Measurements from ENCODE around the gene ANKRD11.
"Not testable (repeated sequence)": the region's sequence is repeated elsewhere in the genome, so short reads cannot be mapped to it uniquely, and the experiment has no call there.

The ANKRD11 gene

DNA sequence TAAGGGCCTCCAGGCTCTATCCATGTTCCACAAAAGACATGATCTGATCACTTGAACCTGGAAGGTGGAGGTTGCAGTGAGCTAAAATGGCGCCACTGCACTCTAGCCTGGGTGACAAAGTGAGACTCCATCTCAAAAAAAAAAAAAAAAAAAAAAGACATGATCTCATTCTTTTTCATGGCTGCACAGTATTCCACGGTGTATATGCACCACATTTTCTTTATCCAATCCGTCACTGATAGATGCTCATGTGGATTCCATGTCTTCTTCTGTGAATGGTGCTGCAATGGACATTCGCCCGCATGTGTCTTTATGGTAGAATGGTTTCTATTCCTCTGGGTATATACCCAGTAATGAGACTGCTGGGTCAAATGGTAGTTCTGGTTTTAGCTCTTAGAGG lies 124.4 kb downstream of the ANKRD11 start:
- H3K4me3 ChIP-seq (replicated peaks; ENCODE audit: low read depth, low read length) = no peak overlapping the region
- TF ChIP-seq CTCF (IDR thresholded peaks at IDR 0.05; ENCODE audit: low read length, missing control alignments) = no peak
- DNase-seq (ENCODE audit: low read depth) = no peak

DNA sequence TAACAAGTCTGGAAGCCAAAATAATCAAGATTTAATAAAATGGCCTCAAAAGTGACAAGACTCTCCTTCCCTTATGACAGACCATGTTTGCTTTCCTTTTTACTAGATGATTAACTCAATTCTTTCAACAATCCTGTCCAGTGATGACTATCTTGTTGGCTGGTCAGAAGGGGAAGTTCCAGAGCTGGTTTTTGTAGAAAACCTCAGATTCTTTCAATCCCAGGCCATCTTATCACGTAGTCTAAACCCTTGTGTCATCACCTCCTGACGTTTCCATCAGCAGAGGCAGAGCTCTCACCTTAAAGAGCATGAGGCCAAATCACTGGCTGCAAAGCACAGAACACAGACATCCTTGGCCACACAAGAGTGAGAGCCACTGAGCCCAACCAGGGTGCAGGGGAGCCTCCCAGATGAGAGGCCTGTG lies 125.3 kb downstream of the ANKRD11 start:
- peak; percentile 71 for DNase-seq (ENCODE audit: low read depth)
- TF ChIP-seq CTCF (IDR thresholded peaks at IDR 0.05; ENCODE audit: low read length, missing control alignments) = no peak
- no peak overlapping the region for H3K4me3 ChIP-seq (replicated peaks; ENCODE audit: low read depth, low read length)

GRCh38 chr16:89364606-89365005 lies 125.8 kb downstream of the ANKRD11 start:
- no peak overlapping the region for H3K4me3 ChIP-seq (replicated peaks; ENCODE audit: low read depth, low read length)
- no peak for DNase-seq (ENCODE audit: low read depth)
- TF ChIP-seq CTCF (IDR thresholded peaks at IDR 0.05; ENCODE audit: low read length, missing control alignments) = no peak

DNA sequence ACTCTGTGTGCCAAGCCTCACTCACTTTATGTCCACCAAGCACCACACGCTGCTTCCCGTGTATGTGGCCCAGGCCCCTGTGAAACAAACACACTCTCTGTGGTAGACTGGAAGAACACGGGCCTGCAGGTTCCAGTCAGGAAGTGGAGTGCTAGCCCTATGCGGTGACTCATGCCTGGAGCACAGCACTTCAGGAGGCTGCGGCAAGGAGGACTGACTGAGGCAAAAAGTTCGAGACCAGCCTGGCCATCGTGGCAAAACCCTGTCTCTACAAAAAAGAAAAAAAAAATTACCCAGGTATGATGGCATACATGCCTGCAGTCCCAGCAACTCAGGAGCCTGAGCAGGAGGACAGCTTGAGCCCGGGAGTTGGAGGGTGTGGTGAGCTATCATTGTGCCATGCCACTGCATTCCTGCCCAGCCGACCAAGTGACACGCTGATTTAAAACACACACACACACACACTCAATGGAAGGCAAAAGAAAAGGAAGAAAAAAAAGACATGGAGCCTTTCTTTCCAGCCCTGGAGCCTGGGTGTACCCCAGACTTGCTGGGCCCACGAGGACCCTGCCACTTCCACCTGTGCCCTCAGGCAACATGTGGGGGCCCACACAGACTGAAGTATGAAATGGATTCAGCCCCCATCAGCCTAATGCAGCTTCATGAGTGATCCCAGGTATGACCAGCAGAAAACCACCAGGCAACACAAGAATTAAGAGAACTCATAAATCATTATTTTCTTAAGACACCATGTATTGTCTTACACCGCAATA lies 126.6 kb downstream of the ANKRD11 start:
- H3K4me3 ChIP-seq (replicated peaks; ENCODE audit: low read depth, low read length) = no peak overlapping the region
- DNase-seq (ENCODE audit: low read depth) = peak; percentile 81
- no peak for TF ChIP-seq CTCF (IDR thresholded peaks at IDR 0.05; ENCODE audit: low read length, missing control alignments)

- not testable (repeated sequence) for DNase-seq (ENCODE audit: low read depth); H3K4me3 ChIP-seq (replicated peaks; ENCODE audit: low read depth, low read length)
Observed at GRCh38 chr16:89362540-89363223, 127.7 kb downstream of the ANKRD11 start.

DNA sequence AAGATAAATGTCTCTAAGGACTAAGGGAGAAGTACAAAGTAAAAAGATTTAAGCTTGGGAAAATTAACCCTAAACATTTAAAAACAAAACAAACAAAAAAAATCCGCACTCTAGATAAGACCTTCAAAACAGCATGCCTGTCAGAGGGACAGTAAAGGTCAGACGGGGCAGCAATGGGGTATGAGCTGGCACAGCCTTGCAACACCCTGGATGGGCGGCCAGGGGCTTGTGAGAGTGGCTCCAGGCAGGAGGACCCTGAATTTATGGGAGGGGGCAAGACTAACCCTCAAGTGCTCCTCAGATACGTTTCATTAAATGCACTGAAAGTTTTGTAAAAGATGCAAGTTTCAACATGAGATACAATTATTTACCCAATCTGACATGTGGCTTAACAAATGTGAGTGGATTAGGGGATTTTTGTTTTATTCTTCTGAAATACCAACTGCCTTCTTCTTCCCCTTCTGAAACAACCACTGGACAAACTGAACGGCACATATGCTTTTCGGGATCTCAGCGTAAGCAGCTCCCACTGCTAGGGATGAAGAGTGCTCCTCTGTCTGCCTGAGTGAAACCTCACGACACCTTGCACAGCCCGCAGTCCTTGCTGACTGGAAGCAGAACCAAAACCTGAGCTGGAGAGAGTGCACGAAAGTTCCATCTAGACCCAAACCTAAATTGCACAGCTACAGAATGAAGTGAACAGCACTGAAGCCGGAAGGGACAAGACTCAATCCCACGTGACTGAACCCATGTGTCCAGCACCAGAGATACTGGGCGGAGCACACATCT lies 128.4 kb downstream of the ANKRD11 start:
- H3K4me3 ChIP-seq (replicated peaks; ENCODE audit: low read depth, low read length) = no peak overlapping the region
- no peak for DNase-seq (ENCODE audit: low read depth)

More for the DNA sequence above, 128.4 kb downstream of the ANKRD11 start:
- TF ChIP-seq CTCF (IDR thresholded peaks at IDR 0.05; ENCODE audit: low read length, missing control alignments) = no peak

Data from fibroblast of pulmonary artery (primary cell).